Activated CD8-positive, alpha-beta memory T cell treated with anti-CD3 and anti-CD28 coated beads, Interleukin-2, amount 50 U/mL, for 48 hours (primary cell): Measurements from ENCODE around the gene CDH13.

Experiments
- DNase-seq: peaks from one replicate; pipeline ENCODE4 v3.0.0-alpha.2; 2020

CDH13 gene

DNA sequence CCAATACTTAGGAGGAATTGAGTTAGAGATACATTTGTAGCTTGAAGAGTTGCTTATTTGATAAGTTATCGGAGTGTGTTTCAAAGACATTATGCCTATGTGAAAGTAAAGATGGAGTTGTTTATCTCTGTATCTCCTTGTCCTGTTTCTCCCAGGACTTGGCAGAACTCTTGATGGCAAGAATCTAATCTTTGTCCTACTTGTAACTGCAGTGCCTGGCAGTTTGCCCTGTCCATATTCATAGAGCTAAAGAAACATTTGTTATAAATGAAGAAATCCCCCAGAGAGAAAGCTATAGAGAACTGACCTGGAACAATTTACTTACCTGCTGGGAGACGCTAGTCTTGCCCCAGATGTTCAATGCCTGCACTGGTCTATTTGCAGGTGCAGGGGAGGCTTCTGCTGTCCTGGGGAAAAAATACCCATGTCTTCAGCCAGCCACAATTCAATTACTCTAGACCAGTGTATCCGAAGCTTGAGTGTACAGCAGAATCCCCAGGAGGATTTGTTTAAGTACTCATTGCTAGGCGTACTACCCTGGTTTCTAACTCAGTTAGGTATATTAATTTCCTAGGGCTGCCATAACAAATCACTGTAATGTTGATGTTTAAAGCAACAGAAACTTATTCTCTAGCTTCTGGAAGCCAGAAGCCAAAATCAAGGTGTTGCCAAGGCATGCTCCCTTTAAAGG, 771.0 kb downstream of the CDH13 start:
- DNase-seq, result no peak

DNA sequence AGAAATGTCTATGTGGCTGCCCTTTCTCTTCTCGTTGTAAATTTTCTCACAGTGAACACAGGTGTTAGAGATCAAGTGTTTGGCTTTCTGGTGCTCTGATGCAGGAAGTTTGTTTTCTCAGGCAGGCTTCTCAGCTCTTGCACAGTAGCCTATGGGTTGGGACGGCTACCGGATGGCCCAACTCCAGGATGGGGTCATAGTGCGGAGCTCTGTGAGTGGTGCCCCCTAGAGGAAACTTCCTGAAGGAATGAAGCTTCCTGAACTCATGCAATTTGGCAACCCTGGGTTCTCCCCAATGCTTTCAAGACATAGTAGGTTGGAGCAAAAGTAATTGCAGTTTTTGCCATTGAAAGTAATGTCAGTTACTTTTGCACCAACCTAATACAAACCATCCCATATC, 773.5 kb downstream of the CDH13 start:
- DNase-seq, result no peak

DNA sequence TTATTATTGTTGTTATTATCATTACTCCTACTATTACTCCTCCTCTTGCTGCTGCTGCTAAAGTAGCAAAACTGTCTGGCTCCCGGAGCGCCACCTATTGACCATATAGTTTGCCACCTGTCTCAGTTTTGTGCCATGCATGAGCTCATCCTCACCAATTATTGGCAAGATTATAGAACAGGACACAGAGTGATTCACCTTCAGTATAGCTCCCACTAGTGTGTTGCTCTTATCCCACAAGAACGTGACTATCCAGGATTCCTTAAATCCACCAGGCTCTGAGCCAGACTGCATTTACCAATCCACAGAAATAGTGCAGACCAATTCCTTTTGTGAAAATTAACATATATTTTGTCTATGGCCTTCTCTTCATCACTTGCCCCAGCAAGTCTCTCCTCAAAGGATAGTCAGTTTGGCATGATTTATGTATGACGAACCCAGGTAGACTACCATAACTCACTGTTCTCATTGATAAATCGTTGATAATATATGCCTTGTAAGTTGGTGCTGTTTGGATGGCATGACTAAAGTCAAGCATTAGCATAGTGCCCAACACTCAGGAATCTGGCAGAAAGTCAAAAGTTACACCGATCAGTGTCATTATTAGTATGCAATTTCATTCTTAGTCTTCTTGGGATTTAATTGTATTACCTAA, 775.5 kb downstream of the CDH13 start:
- no peak for DNase-seq

DNA sequence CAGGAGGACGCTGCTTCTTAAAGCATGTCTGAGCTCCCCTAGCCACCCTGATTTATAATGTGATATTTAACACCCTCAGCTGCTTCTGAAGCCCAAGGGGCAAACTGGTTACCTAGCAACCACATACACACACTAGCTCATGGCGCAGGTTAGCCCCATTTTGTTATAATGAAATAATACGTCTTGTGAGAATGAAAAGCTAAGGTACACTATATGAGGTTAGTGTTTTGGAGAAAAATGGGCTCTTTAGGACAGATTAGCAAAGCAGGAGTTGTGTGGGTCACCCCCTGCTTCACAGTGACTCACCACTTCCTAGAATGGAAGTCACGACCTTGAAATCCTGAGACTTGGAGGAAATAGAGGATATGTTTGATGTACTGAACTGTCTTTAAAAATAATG, 776.2 kb downstream of the CDH13 start:
- DNase-seq, result no peak

DNA sequence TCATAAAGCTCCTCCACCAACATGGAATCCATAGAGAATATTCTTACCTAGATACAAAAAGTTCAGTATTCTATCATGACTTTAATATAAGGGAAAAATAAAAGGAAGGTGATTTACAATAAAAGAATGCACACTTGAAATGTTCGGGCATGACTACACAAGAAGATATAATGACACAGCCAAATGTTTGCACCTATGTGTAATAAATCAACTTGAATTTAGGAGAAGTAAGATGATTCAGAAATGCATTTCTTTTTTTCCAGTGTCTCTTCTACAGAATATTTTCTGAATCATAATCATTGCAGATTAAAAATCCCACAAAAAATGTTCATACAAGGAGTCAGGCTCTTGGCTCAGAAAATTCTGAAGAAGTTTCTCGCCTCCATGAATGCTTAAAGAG, 777.0 kb downstream of the CDH13 start:
- DNase-seq, result no peak

DNA sequence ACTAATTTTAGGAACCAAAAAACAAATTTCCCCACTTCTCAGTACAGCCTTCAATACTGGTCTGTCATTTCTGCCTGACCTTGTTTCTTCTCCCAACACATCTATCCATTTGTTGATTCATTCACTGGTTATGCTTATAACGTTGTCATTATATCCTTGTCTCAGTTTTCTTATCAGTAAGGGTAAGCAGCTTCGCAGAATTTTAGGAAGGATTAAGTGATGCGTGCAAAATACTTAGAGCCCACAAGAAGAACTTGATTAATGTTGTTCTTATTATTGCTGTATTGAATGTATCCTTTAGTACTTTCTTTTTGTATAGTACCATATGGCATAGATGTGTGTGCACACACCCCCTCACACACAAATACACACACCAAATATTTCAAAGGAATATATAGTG, 777.5 kb downstream of the CDH13 start:
- DNase-seq, result no peak

DNA sequence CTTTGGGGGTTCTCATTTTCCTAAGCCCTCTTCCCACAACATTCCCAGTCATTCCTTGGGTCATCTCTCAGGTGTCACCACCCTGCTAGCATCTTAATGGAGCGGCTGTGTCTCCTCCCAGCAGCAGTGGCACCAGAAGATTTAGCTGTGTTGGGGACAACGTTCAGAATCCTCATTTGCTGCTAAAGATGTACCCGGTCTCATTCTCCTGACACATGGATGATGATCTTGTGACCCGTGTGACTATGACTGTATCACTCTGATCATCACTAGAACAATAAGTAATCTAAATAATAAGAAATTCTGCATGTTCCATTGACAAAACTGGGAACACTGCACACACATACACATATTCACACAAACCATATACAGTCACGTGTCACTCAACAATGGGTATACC, 781.2 kb downstream of the CDH13 start:
- DNase-seq, result no peak

DNA sequence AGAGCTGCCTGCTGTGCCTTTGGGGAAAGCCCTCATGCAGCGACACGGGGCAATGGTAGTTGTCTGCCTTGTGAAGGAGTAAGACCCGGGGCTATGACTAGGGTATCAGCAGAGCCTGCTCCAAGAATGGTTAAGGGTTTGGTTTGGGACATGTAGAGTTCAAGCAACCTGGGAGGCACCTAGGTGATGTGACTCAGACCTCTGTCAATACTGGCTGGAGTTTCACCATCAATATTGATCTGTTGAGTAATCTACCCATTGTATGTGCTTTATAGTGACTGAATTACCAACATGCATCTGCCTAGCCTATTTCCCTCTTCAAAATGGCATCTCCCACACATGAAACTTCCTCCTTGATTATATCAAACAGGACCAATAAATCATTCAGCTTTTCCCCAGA, 782.6 kb downstream of the CDH13 start:
- DNase-seq, result no peak

DNA sequence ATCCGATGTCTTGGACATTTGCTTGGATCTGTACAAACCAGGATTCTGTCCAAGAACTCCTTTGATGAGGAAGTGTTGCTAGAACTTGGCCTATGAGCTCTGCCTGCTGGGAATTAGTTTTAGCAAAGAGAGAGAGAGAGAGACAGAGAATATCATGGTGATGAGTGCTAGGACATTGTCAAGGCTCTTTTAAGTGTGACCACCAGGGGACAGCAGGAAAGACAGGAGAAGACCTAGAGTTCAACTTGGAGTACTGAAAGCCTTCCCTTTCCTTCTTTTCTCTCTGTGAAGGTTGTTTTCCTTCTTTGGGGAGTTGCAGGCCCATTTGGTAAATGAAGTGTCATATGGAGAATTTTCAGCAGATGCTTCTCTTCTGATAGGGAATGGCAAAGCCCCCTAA, 791.8 kb downstream of the CDH13 start:
- DNase-seq, result no peak

DNA sequence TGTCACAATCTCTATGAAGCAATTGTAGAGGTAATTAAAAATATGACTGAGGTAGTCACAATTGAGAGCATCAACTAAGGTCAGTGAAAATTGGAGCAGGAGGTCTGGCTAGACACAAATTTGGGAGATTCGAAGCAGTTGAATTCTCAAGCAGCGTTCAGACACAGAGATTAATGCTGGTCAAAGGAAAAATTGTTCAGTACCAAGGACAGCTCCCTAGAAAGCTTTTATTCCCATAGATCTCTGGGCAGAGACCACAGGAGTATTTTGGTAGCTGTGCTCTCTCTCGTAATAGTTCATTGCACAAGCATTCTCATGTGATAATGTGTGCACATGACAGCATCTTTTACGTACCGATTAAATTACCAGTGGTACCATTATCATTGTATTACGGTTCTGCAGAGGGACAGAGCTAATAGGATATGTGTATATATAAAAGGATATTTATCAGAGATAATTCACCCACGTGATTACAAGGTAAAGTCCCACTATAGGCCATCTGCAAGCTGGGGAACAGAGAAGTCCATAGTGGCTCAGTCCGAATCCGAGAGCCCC, 793.5 kb downstream of the CDH13 start:
- DNase-seq, result no peak

DNA sequence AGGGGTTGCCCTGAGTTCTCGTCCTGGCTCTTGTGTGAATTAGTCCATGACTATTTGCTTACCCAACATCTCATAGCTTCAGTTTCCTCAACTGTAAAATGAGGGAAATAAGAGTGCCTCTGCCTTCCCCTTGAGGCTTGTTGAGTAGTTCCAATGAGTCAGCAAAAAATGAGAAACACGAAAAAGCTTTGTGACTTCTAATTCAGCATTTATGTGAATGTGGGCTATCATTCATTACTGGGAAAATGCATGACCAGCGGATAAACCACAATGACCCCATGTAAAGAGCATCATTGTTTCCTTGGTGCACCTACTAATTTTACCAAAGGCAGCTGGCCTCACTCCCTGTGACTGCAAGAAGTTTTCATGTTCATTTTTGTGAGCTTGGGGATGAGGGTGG, 806.4 kb downstream of the CDH13 start:
- no peak for DNase-seq

DNA sequence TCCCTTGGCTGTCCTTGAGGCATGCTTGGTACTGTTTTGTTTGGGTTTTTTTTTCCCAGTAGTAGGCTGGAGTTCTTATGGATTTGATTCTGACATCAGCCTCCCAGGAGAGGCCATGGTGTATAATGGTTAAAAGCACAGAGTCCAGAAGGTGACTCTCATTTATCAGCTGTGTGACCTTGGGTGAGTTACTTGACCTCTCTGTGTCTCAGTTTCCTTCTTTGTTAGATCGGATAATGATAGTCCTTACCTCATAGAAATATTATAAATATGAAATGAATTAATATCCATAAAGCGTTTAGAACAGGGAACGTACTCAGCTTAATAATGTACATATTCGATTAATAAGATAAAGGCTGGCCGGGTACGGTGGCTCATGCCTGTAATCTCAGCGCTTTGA, 810.3 kb downstream of the CDH13 start:
- no peak for DNase-seq

DNA sequence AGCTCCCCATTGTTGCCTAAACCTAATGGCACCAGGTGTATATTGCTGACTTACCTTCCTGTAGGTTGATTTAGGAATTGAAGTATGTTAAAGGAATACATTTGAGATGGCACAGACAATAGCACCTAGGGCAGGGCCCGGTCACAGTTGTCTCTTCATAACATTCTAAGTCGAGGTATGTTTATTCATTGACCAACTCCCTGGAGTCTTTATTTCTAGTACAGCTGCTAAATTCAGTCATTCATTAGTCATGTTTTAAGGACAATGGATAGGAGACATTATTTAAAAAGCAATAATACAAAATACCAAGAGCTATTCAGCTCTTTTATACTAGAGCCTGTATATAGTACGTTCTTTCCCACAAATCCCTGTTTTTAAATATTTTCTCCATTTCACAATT, 811.6 kb downstream of the CDH13 start:
- DNase-seq, result no peak

DNA sequence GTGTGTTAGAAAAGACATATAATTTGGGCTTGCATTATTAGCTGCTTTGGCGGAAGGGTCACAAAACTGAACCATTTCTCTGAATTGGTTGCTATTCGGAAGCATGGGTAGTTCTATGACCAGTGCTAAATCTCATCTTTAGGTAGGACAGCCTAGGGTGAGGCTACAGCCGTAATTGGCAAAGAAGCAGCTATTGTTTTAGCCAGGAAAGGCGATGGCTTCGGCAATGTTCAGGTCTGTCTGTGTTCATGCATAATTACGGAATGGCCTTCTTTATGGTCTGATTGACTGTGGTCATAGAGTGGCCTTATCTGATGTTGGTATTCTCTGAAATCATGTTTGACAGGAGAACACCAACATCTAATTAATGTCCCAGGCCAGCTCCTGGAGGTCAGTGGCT, 812.6 kb downstream of the CDH13 start:
- DNase-seq, result no peak

DNA sequence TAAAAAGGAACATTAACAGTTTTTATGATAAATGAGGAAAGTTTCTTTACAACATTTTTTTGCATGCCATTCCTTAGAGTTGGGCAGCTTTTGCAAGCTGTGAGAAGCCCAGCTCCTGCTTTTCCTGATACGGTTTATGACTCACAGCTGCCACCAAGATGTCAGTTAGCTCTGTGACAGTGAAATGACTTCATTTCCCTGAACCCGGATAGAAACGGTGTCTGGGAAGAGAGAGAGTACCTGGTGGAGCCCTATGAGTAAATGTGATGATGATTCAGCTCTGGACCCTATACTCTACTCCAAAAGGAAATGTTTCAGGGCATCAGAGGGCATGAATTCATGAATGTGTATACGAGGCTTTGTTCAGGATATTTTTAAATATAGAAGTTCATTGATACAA, 814.7 kb downstream of the CDH13 start:
- DNase-seq, result no peak

DNA sequence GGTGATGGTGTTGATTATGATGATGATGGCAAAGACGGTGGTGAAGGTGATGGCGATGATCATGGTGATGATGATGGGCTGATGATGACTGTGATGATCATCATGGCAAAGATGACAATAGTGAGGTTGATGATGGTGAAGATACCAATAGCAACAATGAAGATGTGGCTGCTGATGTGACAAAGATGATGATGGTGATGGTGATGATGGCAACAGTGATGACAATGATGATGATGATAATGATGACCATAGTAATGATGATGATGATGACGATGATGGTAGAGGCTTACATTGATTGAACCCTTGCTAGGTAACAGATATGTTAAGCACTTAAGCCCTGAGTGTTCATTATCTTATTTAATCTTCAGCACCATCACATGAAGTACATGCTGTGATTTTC, 817.2 kb downstream of the CDH13 start:
- DNase-seq, result no peak

DNA sequence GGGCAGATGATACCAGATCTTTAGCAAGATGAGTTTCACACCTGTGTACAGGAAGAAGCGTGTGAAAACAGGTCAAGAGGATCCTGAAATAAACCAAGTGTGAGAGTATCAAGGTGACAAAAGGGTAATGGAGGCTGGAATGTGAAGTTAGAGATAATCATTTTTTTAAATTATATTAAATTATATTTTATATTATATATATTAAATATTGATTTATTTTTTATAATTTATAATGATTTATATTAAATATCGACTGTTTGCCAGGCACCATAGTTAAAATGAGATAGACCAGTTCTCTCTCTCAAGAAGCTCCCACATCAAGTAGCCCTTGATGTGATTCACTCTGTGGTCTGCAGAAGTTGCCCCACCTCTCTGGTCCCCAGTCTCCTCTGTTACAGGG, 820.8 kb downstream of the CDH13 start:
- DNase-seq, result no peak

DNA sequence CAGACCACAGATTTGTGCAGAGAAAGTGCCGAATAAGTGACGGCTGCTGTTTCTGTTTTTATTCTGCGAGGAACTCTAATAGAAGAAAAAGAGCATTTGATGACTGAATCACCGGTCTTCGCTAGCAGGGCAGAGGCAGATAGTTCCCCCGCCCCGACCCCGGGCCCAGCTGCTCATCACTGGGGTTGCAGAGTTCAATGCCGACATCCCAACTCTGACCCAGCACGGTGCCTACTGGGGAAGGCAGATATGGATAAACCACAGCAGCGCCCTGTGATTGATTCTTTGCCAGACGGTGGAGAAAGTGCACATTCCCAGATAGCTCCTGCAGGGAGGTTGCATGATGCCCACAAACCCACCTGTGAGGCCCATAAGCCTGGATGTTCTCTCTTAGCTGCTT, 823.1 kb downstream of the CDH13 start:
- no peak for DNase-seq

DNA sequence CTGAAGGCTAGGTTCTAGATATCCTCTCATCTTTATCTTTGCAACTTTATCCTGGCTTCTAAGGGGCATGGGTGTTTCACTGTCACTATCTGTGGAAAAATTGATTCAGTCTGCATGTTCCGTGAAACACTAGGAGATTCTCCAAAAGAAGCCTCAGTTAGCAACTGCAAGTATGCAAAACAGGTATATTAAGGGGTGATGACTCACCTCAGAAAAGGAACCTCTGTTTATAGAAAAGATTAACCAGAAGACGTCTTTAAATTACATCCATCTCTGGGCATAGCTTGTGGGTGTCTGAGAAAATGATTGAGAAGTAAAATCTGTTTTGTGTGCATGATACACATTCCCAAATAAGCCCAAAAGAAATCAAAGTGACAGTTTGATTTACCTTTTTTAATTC, 827.2 kb downstream of the CDH13 start:
- DNase-seq, result no peak

DNA sequence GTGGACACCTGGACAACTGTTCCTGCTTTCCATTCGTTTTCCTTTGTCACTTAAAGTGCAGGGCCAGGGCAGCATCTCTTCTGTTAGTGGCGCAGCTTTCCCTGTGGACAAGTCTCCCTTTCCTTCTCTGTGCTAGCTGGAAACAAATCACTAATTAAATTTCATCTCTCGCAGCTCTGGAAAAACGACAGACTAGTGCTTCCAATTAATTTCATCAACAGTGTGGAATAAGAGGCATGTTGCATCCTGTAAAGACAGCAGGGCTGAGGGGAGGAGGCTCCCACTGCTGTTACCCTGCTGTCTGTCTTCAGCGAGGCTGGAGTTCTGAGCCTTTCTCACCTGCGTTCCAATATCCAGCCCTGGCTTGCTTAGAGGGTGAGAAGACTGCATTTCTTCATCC, 828.9 kb downstream of the CDH13 start:
- no peak for DNase-seq

DNA sequence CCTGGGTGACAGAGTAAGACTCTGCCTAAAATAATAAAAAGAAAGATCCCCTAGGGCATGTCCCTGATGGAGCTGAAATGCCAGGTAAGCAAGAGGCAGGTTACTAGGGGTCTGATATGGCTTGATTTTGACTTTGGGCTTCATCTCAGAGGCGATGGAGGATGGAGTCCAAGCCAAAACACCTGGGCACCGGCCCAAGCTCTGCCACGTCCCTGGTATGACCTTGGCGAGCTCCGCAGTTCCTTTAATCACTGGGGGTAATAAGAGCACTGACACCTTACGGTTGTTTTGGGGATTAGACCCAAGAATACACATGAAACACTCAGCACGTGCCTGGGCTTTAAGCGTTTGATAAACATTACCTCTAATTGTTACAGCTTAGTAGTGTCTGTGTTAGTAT, 830.2 kb downstream of the CDH13 start:
- DNase-seq, result no peak

DNA sequence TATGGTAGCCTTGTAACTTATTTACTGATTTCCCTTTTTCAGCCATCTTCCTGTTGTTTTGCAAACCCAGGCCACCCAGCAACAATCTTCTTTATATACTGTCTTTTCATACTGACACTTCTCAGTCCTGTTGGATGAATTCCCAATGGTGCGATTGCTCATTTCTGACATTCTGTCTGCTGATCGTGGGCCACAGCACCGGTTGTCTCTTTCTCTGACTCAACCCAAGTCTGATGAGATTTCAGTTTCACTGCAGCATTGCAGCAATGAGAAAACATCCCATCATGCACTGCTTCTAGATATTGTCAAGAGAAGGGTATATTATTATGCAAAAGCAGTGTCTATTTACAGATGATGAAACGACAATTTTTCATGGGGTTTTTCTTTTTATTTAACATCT, 831.8 kb downstream of the CDH13 start:
- DNase-seq, result no peak

DNA sequence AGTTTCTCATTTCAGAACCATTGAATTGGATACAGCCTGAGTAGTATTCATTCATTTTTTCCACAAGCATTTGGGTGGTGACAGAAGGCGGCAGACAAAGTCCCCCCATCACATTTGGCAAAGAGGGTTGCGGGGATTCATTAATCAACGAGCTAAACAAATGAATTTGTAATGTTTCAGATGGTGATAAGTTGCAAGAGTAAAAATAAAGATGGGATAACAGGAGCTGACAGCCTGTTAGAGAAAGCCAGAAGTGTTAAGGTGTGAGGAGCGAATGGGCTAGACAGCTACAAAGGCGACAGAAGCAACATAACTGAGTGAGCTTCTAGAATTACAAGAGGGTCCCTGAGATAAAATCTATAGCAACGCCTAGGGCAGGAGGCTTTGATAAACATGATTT, 838.2 kb downstream of the CDH13 start:
- DNase-seq, result no peak

DNA sequence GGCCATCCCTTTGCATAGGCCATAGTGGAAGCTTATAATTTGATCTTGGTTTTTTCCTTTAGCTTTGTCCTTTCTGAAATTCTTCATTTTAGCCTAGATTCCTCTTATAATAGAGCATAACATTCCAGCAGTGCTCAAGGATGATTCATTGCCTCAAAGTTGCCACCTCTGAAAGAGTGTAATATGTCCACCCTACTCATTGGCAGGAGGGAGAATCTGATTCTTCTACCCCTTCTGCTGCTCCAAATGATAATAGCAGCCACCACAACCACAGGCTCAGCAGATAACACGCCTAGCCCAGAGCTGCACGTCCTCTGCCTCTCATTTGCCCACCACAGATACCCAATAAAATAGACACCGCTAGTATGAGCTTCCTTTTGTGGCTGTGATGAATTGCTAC, 843.6 kb downstream of the CDH13 start:
- DNase-seq, result no peak
